ENCODE data around the gene BACH1. TPM values are rescaled to one million over a fixed set of nuclear protein-coding genes. Genes with fewer than 3 reads are reported as not detected.
A peak's percentile ranks its signal among the peaks of the same experiment; 100 is the strongest.

Gene BACH1
- polyA plus RNA-seq, 1 donor: 25.6 TPM

GRCh38 chr21:29313662-29314408 lies 15.1 kb downstream of the BACH1 start:
- no peak for DNase-seq (ENCODE audit: low read depth)

GRCh38 chr21:29315131-29315749 lies 16.5 kb downstream of the BACH1 start:
- DNase-seq (ENCODE audit: low read depth): no peak

- no peak for DNase-seq (ENCODE audit: low read depth)
These were observed 17.5 kb downstream of the BACH1 start for GRCh38 chr21:29316029-29316742.

- no peak for DNase-seq (ENCODE audit: low read depth)
These were observed 18.1 kb downstream of the BACH1 start for GRCh38 chr21:29316806-29317205.

GRCh38 chr21:29318354-29318753 lies 19.6 kb downstream of the BACH1 start:
- DNase-seq (ENCODE audit: low read depth): no peak

GRCh38 chr21:29320031-29320430 lies 21.3 kb downstream of the BACH1 start:
- no peak for DNase-seq (ENCODE audit: low read depth)

- no peak for DNase-seq (ENCODE audit: low read depth)
These were observed 22.5 kb downstream of the BACH1 start for GRCh38 chr21:29321217-29321616.

- DNase-seq (ENCODE audit: low read depth): no peak
These were observed 23.5 kb downstream of the BACH1 start for GRCh38 chr21:29321932-29322928.

- DNase-seq (ENCODE audit: low read depth): no peak
These were observed 24.5 kb downstream of the BACH1 start for GRCh38 chr21:29323189-29323588.

- DNase-seq (ENCODE audit: low read depth): no peak
These were observed 28.3 kb downstream of the BACH1 start for GRCh38 chr21:29326914-29327554.

GRCh38 chr21:29329406-29329805 lies 30.7 kb downstream of the BACH1 start:
- no peak for DNase-seq (ENCODE audit: low read depth)

- no peak for DNase-seq (ENCODE audit: low read depth)
These were observed 32.1 kb downstream of the BACH1 start for GRCh38 chr21:29330797-29331196.

GRCh38 chr21:29332461-29333362 lies 34.0 kb downstream of the BACH1 start:
- DNase-seq (ENCODE audit: low read depth): no peak

GRCh38 chr21:29333406-29333805 lies 34.7 kb downstream of the BACH1 start:
- DNase-seq (ENCODE audit: low read depth): no peak

GRCh38 chr21:29334717-29335428 lies 36.2 kb downstream of the BACH1 start:
- DNase-seq (ENCODE audit: low read depth): no peak

GRCh38 chr21:29335720-29336119 lies 37.0 kb downstream of the BACH1 start:
- DNase-seq (ENCODE audit: low read depth): no peak

- DNase-seq (ENCODE audit: low read depth): no peak
These were observed 39.5 kb downstream of the BACH1 start for GRCh38 chr21:29338256-29338655.

GRCh38 chr21:29340228-29340627 lies 41.5 kb downstream of the BACH1 start:
- DNase-seq (ENCODE audit: low read depth): no peak

GRCh38 chr21:29342363-29342957 lies 43.7 kb downstream of the BACH1 start:
- DNase-seq (ENCODE audit: low read depth): peak; percentile 22
